Hippocampal formation (tissue), 2 donors: ENCODE measurements around the gene CLTA.
"Not testable (repeated sequence)": the region's sequence is repeated elsewhere in the genome, so short reads cannot be mapped to it uniquely, and the experiment has no call there.

Experiments used
- DNase-seq, 2 donors: peaks; one replicate each; lab custom pipeline; 2025; lab: John Stamatoyannopoulos, UW

Gene CLTA

GRCh38 chr9:36158917-36159316, 31.8 kb upstream of the CLTA start:
- no peak for DNase-seq

- not testable (repeated sequence) for DNase-seq
Observed at GRCh38 chr9:36159509-36159908, 31.2 kb upstream of the CLTA start.

- DNase-seq: not testable (repeated sequence)
Observed at GRCh38 chr9:36160126-36160525, 30.6 kb upstream of the CLTA start.

- DNase-seq: no peak
Observed at GRCh38 chr9:36161187-36161586, 29.5 kb upstream of the CLTA start.

- DNase-seq: no peak
Observed at GRCh38 chr9:36162211-36162738, 28.4 kb upstream of the CLTA start.

GRCh38 chr9:36163049-36163785, 27.5 kb upstream of the CLTA start:
- DNase-seq: peak in 1 of 2 donors; percentile 51

- DNase-seq: no peak
Observed at GRCh38 chr9:36163786-36164170, 26.9 kb upstream of the CLTA start.

- no peak for DNase-seq
Observed at GRCh38 chr9:36164372-36164771, 26.3 kb upstream of the CLTA start.

GRCh38 chr9:36164989-36165388, 25.7 kb upstream of the CLTA start:
- DNase-seq: no peak

- no peak for DNase-seq
Observed at GRCh38 chr9:36165826-36166167, 24.9 kb upstream of the CLTA start.

- peak; percentile 67 to 74 for DNase-seq
Observed at GRCh38 chr9:36166168-36166927, 24.4 kb upstream of the CLTA start.

GRCh38 chr9:36169166-36169565, 21.6 kb upstream of the CLTA start, which contains the start of gene CCIN:
Gene CCIN (plus strand): TSS chr9:36169388. CDS start chr9:36169503, 115 bp downstream.
- DNase-seq: no peak

- DNase-seq: no peak
Observed at GRCh38 chr9:36169708-36170107, 21.0 kb upstream of the CLTA start.

- no peak for DNase-seq
Observed at GRCh38 chr9:36170531-36170930, 20.2 kb upstream of the CLTA start.

GRCh38 chr9:36173861-36174260, 16.9 kb upstream of the CLTA start:
- DNase-seq: no peak

GRCh38 chr9:36174271-36174670, 16.4 kb upstream of the CLTA start:
- DNase-seq: no peak

- no peak for DNase-seq
Observed at GRCh38 chr9:36174731-36175130, 16.0 kb upstream of the CLTA start.

- DNase-seq: not testable (repeated sequence)
Observed at GRCh38 chr9:36175209-36175608, 15.5 kb upstream of the CLTA start.

- DNase-seq: not testable (repeated sequence)
Observed at GRCh38 chr9:36176496-36176895, 14.2 kb upstream of the CLTA start.

GRCh38 chr9:36177571-36177970, 13.2 kb upstream of the CLTA start:
- DNase-seq: no peak

- not testable (repeated sequence) for DNase-seq
Observed at GRCh38 chr9:36180243-36180642, 10.5 kb upstream of the CLTA start.

- DNase-seq: no peak
Observed at GRCh38 chr9:36187414-36187813, 3.3 kb upstream of the CLTA start.

GRCh38 chr9:36188212-36188611, 2.5 kb upstream of the CLTA start:
- DNase-seq: no peak
